ENCODE data around the gene CDK6. TPM values are rescaled to one million over a fixed set of nuclear protein-coding genes. Genes with fewer than 3 reads are reported as not detected.
A peak's percentile ranks its signal among the peaks of the same experiment; 100 is the strongest.

The CDK6 gene
- total RNA-seq, 4 donors from 2014 or later, result 58.1 to 79.1 (median 68.3) TPM

GRCh38 chr7:92840316-92840715 is 3.9 kb upstream of the CDK6 start:
- Histone ChIP-seq H3K36me3 (no peaks in the 10 kb centered on the region), H3K9me3 (no peaks in the 10 kb centered on the region), H3K4me1 (peaks cover 6% of the 10 kb centered on the region), H3K27ac (no peak overlapping the region), H3K4me3 (no peak overlapping the region), H3K27me3 (no peaks in the 10 kb centered on the region)
- DNase-seq (ENCODE audit: low spot score in 2 of 2), result no peak
- TF ChIP-seq, protein P1, sequence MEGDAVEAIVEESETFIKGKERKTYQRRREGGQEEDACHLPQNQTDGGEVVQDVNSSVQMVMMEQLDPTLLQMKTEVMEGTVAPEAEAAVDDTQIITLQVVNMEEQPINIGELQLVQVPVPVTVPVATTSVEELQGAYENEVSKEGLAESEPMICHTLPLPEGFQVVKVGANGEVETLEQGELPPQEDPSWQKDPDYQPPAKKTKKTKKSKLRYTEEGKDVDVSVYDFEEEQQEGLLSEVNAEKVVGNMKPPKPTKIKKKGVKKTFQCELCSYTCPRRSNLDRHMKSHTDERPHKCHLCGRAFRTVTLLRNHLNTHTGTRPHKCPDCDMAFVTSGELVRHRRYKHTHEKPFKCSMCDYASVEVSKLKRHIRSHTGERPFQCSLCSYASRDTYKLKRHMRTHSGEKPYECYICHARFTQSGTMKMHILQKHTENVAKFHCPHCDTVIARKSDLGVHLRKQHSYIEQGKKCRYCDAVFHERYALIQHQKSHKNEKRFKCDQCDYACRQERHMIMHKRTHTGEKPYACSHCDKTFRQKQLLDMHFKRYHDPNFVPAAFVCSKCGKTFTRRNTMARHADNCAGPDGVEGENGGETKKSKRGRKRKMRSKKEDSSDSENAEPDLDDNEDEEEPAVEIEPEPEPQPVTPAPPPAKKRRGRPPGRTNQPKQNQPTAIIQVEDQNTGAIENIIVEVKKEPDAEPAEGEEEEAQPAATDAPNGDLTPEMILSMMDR (IDR thresholded peaks at IDR 0.05), result no peak
- no peak for TF ChIP-seq POLR2AphosphoS5 (IDR thresholded peaks at IDR 0.05)
- no peak for TF ChIP-seq EP300 (IDR thresholded peaks at IDR 0.05)
- TF ChIP-seq POLR2A (IDR thresholded peaks at IDR 0.05), result no peak
- 74% methylated on average over 5 of the region's 5 CpGs for WGBS

GRCh38 chr7:92839901-92840300 is 3.5 kb upstream of the CDK6 start:
- no peaks in the 10 kb centered on the region for H3K27me3 ChIP-seq
- H3K36me3 ChIP-seq, result no peaks in the 10 kb centered on the region
- TF ChIP-seq POLR2AphosphoS5 (IDR thresholded peaks at IDR 0.05) (no peak), POLR2A (IDR thresholded peaks at IDR 0.05) (no peak), EP300 (IDR thresholded peaks at IDR 0.05) (no peak)
- TF ChIP-seq, protein P1 (IDR thresholded peaks at IDR 0.05), result no peak
- 53% methylated on average over 1 of the region's 1 CpG for WGBS
- H3K9me3 ChIP-seq, result no peaks in the 10 kb centered on the region
- H3K4me1 ChIP-seq, result peaks cover 6% of the 10 kb centered on the region
- H3K27ac ChIP-seq, result no peak overlapping the region
- no peak overlapping the region for H3K4me3 ChIP-seq
- no peak for DNase-seq (ENCODE audit: low spot score in 2 of 2)

DNA sequence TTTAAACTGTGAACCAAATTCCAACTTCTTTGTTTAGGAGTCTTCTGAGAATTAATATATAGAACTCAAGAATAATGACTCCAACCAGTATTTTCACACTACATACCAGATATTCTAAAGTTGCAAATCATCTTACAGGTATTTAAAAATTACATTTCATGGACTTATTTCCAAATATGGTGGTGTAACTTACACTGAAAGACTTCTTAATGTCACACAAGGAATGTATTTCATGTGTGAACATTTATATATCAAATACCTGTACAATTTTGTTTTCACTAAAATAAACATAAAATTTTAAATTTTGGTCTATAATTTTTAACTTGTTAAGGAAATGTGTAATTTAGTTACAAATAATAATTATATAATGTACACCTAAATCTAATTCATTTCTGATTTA is 2.6 kb upstream of the CDK6 start:
- DNase-seq (ENCODE audit: low spot score in 2 of 2), result no peak
- no peaks in the 10 kb centered on the region for H3K9me3 ChIP-seq
- no peak overlapping the region for H3K4me3 ChIP-seq
- peaks cover 6% of the 10 kb centered on the region for H3K4me1 ChIP-seq
- H3K27ac ChIP-seq, result no peak overlapping the region
- no peaks in the 10 kb centered on the region for H3K36me3 ChIP-seq
- no peaks in the 10 kb centered on the region for H3K27me3 ChIP-seq
- TF ChIP-seq POLR2AphosphoS5 (IDR thresholded peaks at IDR 0.05), result no peak
- TF ChIP-seq EP300 (IDR thresholded peaks at IDR 0.05), result no peak
- no peak for TF ChIP-seq POLR2A (IDR thresholded peaks at IDR 0.05)
- TF ChIP-seq, protein P1 (IDR thresholded peaks at IDR 0.05), result no peak

- H3K4me1 ChIP-seq, result peaks cover 12% of the 10 kb centered on the region
- H3K36me3 ChIP-seq, result no peaks in the 10 kb centered on the region
- H3K27me3 ChIP-seq, result no peaks in the 10 kb centered on the region
- no peaks in the 10 kb centered on the region for H3K9me3 ChIP-seq
- H3K4me3 ChIP-seq, result peak overlapping the region; percentile 83
- DNase-seq (ENCODE audit: low spot score in 2 of 2), result peak in 1 of 2 donors; percentile 65
- no peak for TF ChIP-seq POLR2A (IDR thresholded peaks at IDR 0.05)
- TF ChIP-seq, protein P1 (IDR thresholded peaks at IDR 0.05), result no peak
- TF ChIP-seq POLR2AphosphoS5 (IDR thresholded peaks at IDR 0.05), result no peak
- WGBS, result 3% methylated on average over 16 of the region's 16 CpGs
- peak overlapping the region; percentile 88 for H3K27ac ChIP-seq
Observed at GRCh38 chr7:92837000-92837749, 802 bp upstream of the CDK6 start.

DNA sequence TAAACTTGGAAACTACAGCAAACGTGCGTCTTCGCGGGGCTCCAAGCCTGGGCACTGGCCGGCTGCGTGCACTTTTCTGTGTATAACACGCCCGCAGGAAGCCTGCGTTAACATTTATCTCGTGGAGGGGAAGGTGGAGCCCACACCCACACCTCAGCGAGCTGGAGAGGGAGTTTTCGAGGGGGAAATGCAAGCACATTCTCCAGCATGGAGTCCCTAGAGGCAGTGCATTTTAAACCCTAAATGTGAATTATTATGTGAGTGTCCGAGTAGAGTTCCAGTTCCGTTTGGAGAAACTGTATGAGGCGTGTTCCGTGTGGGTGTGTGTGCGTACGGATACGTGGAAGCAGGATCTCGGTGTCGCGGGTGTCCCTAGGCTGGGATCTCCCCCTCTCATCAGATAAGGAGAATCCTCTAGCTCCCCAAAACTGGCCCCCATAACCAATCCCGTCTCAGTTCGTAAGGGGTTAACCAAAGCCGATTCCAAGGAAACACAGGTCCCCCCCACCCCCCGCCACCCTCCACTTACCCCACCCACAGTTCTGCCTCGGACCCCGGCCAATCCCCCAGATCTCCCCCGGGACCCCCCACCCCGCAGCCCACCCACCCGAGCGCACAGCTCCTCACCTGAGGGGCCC is 403 bp downstream of the CDK6 start:
- peak overlapping the region; percentile 88 for H3K27ac ChIP-seq
- no peak for TF ChIP-seq POLR2AphosphoS5 (IDR thresholded peaks at IDR 0.05)
- TF ChIP-seq, protein P1 (IDR thresholded peaks at IDR 0.05), result no peak
- TF ChIP-seq POLR2A (IDR thresholded peaks at IDR 0.05), result no peak
- TF ChIP-seq EP300 (IDR thresholded peaks at IDR 0.05), result no peak
- 0% methylated on average over 27 of the region's 32 CpGs for WGBS
- no peaks in the 10 kb centered on the region for H3K27me3 ChIP-seq
- H3K4me1 ChIP-seq, result peaks cover 22% of the 10 kb centered on the region
- no peaks in the 10 kb centered on the region for H3K36me3 ChIP-seq
- H3K4me3 ChIP-seq, result peak overlapping the region; percentile 83
- H3K9me3 ChIP-seq, result no peaks in the 10 kb centered on the region
- peak; percentile 60 to 78 for DNase-seq (ENCODE audit: low spot score in 2 of 2)
